GM23338 (cell line): ENCODE data around the gene SPHKAP.

Experiments used
- EZH2 ChIP-seq: fragments of 200-600 bp; sonication (generic); IDR thresholded peaks from one replicate; pipeline ENCODE4 v1.8.0; 2017; ENCODE audit warnings: antibody characterized with exemption, mild to moderate bottlenecking, low read depth; ENCODE audit not compliant: unreplicated experiment
- TF ChIP-seq, protein P1 (sequence below), 2 experiments: fragments of 200-600 bp in 1 of 2; sonication (generic) in 1 of 2; conservative IDR thresholded peaks; 2 replicates each; pipeline versions ENCODE4 v1.5.1 to v1.6.1; 2016 to 2017; ENCODE audit warnings: antibody characterized with exemption in 2 of 2, low read depth in 2 of 2, mild to moderate bottlenecking in 2 of 2, moderate library complexity in 1 of 2

DNA sequence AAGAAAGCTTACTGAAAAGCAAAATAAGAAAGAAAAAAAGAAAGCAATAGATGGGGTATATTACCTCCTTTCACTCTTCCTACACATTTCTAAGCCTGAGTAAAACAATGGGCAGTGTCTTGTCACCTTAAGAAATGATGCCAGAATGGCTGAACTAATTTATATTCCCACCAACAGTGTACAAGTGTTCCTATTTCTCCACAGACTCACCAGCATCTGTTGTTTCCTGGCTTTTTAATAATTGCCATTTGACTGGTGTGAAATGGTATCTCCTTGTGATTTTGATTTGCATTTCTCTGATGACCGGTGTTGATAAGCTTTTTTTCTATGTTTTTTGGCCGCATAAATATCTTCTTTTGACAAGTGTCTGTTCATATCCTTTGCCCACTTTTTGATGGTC, 98.4 kb downstream of the SPHKAP start:
- TF ChIP-seq, protein P1, sequence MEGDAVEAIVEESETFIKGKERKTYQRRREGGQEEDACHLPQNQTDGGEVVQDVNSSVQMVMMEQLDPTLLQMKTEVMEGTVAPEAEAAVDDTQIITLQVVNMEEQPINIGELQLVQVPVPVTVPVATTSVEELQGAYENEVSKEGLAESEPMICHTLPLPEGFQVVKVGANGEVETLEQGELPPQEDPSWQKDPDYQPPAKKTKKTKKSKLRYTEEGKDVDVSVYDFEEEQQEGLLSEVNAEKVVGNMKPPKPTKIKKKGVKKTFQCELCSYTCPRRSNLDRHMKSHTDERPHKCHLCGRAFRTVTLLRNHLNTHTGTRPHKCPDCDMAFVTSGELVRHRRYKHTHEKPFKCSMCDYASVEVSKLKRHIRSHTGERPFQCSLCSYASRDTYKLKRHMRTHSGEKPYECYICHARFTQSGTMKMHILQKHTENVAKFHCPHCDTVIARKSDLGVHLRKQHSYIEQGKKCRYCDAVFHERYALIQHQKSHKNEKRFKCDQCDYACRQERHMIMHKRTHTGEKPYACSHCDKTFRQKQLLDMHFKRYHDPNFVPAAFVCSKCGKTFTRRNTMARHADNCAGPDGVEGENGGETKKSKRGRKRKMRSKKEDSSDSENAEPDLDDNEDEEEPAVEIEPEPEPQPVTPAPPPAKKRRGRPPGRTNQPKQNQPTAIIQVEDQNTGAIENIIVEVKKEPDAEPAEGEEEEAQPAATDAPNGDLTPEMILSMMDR (conservative IDR thresholded peaks at IDR 0.05; ENCODE audit: low read depth in 2 of 2): no peak
- TF ChIP-seq EZH2: no peak
